H9 (cell line): ENCODE measurements around the gene SUPT3H. TPM values are rescaled to one million over a fixed set of nuclear protein-coding genes. Genes with fewer than 3 reads are reported as not detected.

Experiments used
- DNase-seq: peaks from one replicate; pipeline ENCODE4 v3.0.0-alpha.2; 2017
- H2AFZ ChIP-seq: one replicate; pipeline ENCODE4 v1.6.1; 2013; ENCODE audit warnings: mild to moderate bottlenecking, low read length, control low read depth, moderate library complexity
- H2AK5ac ChIP-seq: 2 replicates; pipeline ENCODE4 v1.6.1; 2013; ENCODE audit warnings: low read length, control low read depth, mixed read lengths; ENCODE audit not compliant: insufficient read length
- H2BK120ac ChIP-seq: one replicate; pipeline ENCODE4 v1.6.1; 2013; ENCODE audit warnings: low read depth, mild to moderate bottlenecking, low read length, control low read depth, inconsistent platforms; ENCODE audit not compliant: poor library complexity, severe bottlenecking
- H2BK12ac ChIP-seq: 2 replicates; pipeline ENCODE4 v1.6.1; 2013; ENCODE audit warnings: low read length, control low read depth, mixed read lengths, low read depth; ENCODE audit not compliant: insufficient read length
- H2BK15ac ChIP-seq: 2 replicates; pipeline ENCODE4 v1.6.1; 2013; ENCODE audit warnings: low read depth, low read length, control low read depth
- H2BK20ac ChIP-seq: one replicate; pipeline ENCODE4 v1.6.1; 2013; ENCODE audit warnings: low read depth, mild to moderate bottlenecking, low read length, control low read depth, inconsistent platforms; ENCODE audit not compliant: poor library complexity, severe bottlenecking
- H2BK5ac ChIP-seq: 2 replicates; pipeline ENCODE4 v1.6.1; 2013; ENCODE audit warnings: low read length, control low read depth, mixed read lengths; ENCODE audit not compliant: insufficient read length
- H3K14ac ChIP-seq: 2 replicates; pipeline ENCODE4 v1.6.1; 2013; ENCODE audit warnings: low read length, control low read depth; ENCODE audit not compliant: insufficient read depth
- H3K18ac ChIP-seq: 2 replicates; pipeline ENCODE4 v1.6.1; 2013; ENCODE audit warnings: low read depth, mild to moderate bottlenecking, mixed read lengths, low read length, control low read depth; ENCODE audit not compliant: insufficient read length
- H3K23ac ChIP-seq: 2 replicates; pipeline ENCODE4 v1.6.1; 2013; ENCODE audit warnings: low read length, control low read depth, mixed read lengths, low read depth; ENCODE audit not compliant: insufficient read length
- H3K23me2 ChIP-seq: 2 replicates; pipeline ENCODE4 v1.6.1; 2013; ENCODE audit warnings: low read depth, mild to moderate bottlenecking, mixed read lengths, low read length, control low read depth; ENCODE audit not compliant: insufficient read length, poor library complexity, severe bottlenecking
- H3K27ac ChIP-seq: 2 replicates; pipeline ENCODE4 v1.5.1; 2013; ENCODE audit warnings: low read length, control low read depth, mixed read lengths, low read depth; ENCODE audit not compliant: insufficient read length
- H3K27me3 ChIP-seq: 2 replicates; pipeline ENCODE4 v1.6.1; 2013; ENCODE audit warnings: low read length, control low read depth, inconsistent platforms; ENCODE audit not compliant: insufficient read depth
- H3K4ac ChIP-seq: 2 replicates; pipeline ENCODE4 v1.6.1; 2013; ENCODE audit warnings: low read depth, mild to moderate bottlenecking, control low read depth, inconsistent platforms, low read length, moderate library complexity
- H3K4me1 ChIP-seq: 2 replicates; pipeline ENCODE4 v1.6.1; 2013; ENCODE audit warnings: low read length, control low read depth, inconsistent platforms; ENCODE audit not compliant: insufficient read depth
- H3K4me2 ChIP-seq: 2 replicates; pipeline ENCODE4 v1.6.1; 2013; ENCODE audit warnings: low read length, control low read depth, mixed read lengths; ENCODE audit not compliant: insufficient read length, insufficient read depth
- H3K56ac ChIP-seq: 2 replicates; pipeline ENCODE4 v1.6.1; 2013; ENCODE audit warnings: low read depth, mild to moderate bottlenecking, mixed read lengths, low read length, control low read depth; ENCODE audit not compliant: insufficient read length
- H3K79me1 ChIP-seq: 2 replicates; pipeline ENCODE4 v1.6.1; 2013; ENCODE audit warnings: low read depth, mild to moderate bottlenecking, moderate library complexity, low read length, control low read depth, inconsistent platforms; ENCODE audit not compliant: insufficient read depth, poor library complexity, severe bottlenecking
- H3K79me2 ChIP-seq: 2 replicates; pipeline ENCODE4 v1.6.1; 2013; ENCODE audit warnings: low read length, control low read depth, inconsistent platforms; ENCODE audit not compliant: insufficient read depth
- H3K9ac ChIP-seq: 2 replicates; pipeline ENCODE4 v1.6.1; 2013; ENCODE audit warnings: low read length, control low read depth, mixed read lengths; ENCODE audit not compliant: insufficient read length; ENCODE audit errors: extremely low read depth
- H3K9me3 ChIP-seq: one replicate; pipeline ENCODE4 v1.6.1; 2013; ENCODE audit warnings: low read depth, low read length, inconsistent platforms; ENCODE audit not compliant: control insufficient read depth
- H3T11ph ChIP-seq: one replicate; pipeline ENCODE4 v1.6.1; 2013; ENCODE audit warnings: mild to moderate bottlenecking, low read length, control low read depth, inconsistent platforms
- H4K20me1 ChIP-seq: one replicate; pipeline ENCODE4 v1.6.1; 2013; ENCODE audit not compliant: control insufficient read depth, insufficient read length, insufficient read depth
- H4K5ac ChIP-seq: 2 replicates; pipeline ENCODE4 v1.6.1; 2013; ENCODE audit warnings: low read depth, mild to moderate bottlenecking, mixed read lengths, low read length, control low read depth; ENCODE audit not compliant: insufficient read length
- H4K8ac ChIP-seq: replicated peaks from 2 replicates; pipeline ENCODE4 v1.6.1; 2013; ENCODE audit warnings: low read length, control low read depth, mixed read lengths, low read depth; ENCODE audit not compliant: insufficient read length
- H4K91ac ChIP-seq: 2 replicates; pipeline ENCODE4 v1.6.1; 2013; ENCODE audit warnings: low read depth, mild to moderate bottlenecking, moderate library complexity, mixed read lengths, low read length, control low read depth; ENCODE audit not compliant: insufficient read length
- H3K27ac Mint-ChIP-seq, 3 experiments: 2 replicates in 2 of 3; 3 replicates in 1 of 3; pipeline ENCODE4 v1.8.0; 2020 to 2021; ENCODE audit warnings: mixed read lengths in 3 of 3, mild to moderate bottlenecking in 1 of 3, moderate library complexity in 1 of 3
- H3K27me3 Mint-ChIP-seq: 2 replicates; pipeline ENCODE4 v1.8.0; 2021; ENCODE audit warnings: low read depth, mild to moderate bottlenecking, moderate library complexity, mixed read lengths
- H3K36me3 Mint-ChIP-seq, 3 experiments: 2 replicates in 2 of 3; 3 replicates in 1 of 3; pipeline ENCODE4 v1.8.0; 2020 to 2021; ENCODE audit warnings: low read depth in 3 of 3, mixed read lengths in 3 of 3; ENCODE audit not compliant: insufficient read depth in 1 of 3
- H3K4me1 Mint-ChIP-seq, 2 experiments: 2 replicates each; pipeline ENCODE4 v1.8.0; 2020; ENCODE audit warnings: mixed read lengths in 2 of 2
- H3K4me3 Mint-ChIP-seq, 2 experiments: 2 replicates in 1 of 2; 3 replicates in 1 of 2; pipeline ENCODE4 v1.8.0; 2020 to 2021; ENCODE audit warnings: mild to moderate bottlenecking in 2 of 2, mixed read lengths in 2 of 2, moderate library complexity in 1 of 2
- H3K9me3 Mint-ChIP-seq, 2 experiments: 2 replicates in 1 of 2; 3 replicates in 1 of 2; pipeline ENCODE4 v1.8.0; 2020; ENCODE audit warnings: mild to moderate bottlenecking in 2 of 2, mixed read lengths in 2 of 2, moderate library complexity in 1 of 2
- total RNA-seq: library from RNA; stranded (reverse); gene quantifications from 2 replicates; pipeline ENCODE4 v1.2.1, GENCODE V29; 2021
- TF ChIP-seq, protein P1 (sequence below): fragments of 200-600 bp; sonication (generic); conservative IDR thresholded peaks from 3 replicates; pipeline ENCODE4 v1.8.0; 2021; ENCODE audit warnings: antibody characterized with exemption, mild to moderate bottlenecking

Gene SUPT3H
- total RNA-seq, 1 experiment from 2014 or later, result 22.5 TPM

DNA sequence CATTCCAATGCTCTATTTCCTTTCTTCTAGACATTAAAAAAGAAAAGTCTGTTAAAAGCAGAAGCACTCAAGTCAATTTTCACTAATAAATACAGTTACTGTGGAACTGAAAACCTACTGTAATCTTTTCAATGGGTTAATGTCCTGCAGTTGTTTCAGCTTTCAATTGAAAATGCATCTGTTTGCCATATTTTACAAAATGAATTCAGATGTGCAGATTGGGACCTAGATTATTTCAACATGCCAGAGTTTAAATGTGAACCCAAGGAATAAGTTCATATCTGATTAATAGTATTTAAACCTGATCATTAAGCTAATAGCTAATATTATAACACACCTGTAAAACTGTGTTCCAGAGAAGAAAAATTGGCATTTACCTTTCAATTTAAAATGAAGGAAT lies 9.7 kb downstream of the SUPT3H start:
- no peaks in the 10 kb centered on the region for H4K20me1 ChIP-seq
- H3K4me3 Mint-ChIP-seq, result no peak overlapping the region

More for the DNA sequence above, 9.7 kb downstream of the SUPT3H start:
- Histone ChIP-seq H4K91ac (no peak overlapping the region), H3T11ph (no peak overlapping the region), H3K14ac (no peak overlapping the region), H2BK12ac (no peak overlapping the region), H3K9ac (no peak overlapping the region), H2AK5ac (no peak overlapping the region), H3K56ac (no peak overlapping the region), H3K27me3 (no peaks in the 10 kb centered on the region), H3K4me1 (no peaks in the 10 kb centered on the region), H3K23me2 (no peaks in the 10 kb centered on the region), H2AFZ (no peak overlapping the region), H3K4ac (no peak overlapping the region), H3K9me3 (no peaks in the 10 kb centered on the region), H3K4me2 (no peak overlapping the region), H4K5ac (no peak overlapping the region), H2BK20ac (no peak overlapping the region), H2BK120ac (no peak overlapping the region), H2BK15ac (no peak overlapping the region), H3K79me2 (no peaks in the 10 kb centered on the region; the same call in 1 of the 2 replicates), H3K18ac (no peak overlapping the region), H3K27ac (no peak overlapping the region), H4K8ac (no peak overlapping the region), H3K23ac (no peak overlapping the region), H2BK5ac (no peak overlapping the region), H3K79me1 (no peaks in the 10 kb centered on the region)
- TF ChIP-seq, protein P1, sequence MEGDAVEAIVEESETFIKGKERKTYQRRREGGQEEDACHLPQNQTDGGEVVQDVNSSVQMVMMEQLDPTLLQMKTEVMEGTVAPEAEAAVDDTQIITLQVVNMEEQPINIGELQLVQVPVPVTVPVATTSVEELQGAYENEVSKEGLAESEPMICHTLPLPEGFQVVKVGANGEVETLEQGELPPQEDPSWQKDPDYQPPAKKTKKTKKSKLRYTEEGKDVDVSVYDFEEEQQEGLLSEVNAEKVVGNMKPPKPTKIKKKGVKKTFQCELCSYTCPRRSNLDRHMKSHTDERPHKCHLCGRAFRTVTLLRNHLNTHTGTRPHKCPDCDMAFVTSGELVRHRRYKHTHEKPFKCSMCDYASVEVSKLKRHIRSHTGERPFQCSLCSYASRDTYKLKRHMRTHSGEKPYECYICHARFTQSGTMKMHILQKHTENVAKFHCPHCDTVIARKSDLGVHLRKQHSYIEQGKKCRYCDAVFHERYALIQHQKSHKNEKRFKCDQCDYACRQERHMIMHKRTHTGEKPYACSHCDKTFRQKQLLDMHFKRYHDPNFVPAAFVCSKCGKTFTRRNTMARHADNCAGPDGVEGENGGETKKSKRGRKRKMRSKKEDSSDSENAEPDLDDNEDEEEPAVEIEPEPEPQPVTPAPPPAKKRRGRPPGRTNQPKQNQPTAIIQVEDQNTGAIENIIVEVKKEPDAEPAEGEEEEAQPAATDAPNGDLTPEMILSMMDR, result no peak
- H3K9me3 Mint-ChIP-seq, result no peaks in the 10 kb centered on the region
- no peak overlapping the region for H3K27ac Mint-ChIP-seq
- H3K4me1 Mint-ChIP-seq, result no peaks in the 10 kb centered on the region; a peak in 2 of 4 replicates
- H3K36me3 Mint-ChIP-seq, result no peaks in the 10 kb centered on the region
- no peak for DNase-seq
- no peaks in the 10 kb centered on the region for H3K27me3 Mint-ChIP-seq
